Measurements from ENCODE around the gene NOC3L. TPM values are rescaled to one million over a fixed set of nuclear protein-coding genes. Genes with fewer than 3 reads are reported as not detected.

Gene NOC3L
- total RNA-seq, 2 experiments from 2014 or later: 31.6 to 37.1 TPM

- intact Hi-C loops (cut with micrococcal nuclease; ENCODE audit: unreplicated experiment): no loop called here
- no peaks in the 10 kb centered on the region for H4K20me1 ChIP-seq (ENCODE audit: insufficient read depth, low read length)
- no peak overlapping the region for H3K4me3 ChIP-seq (ENCODE audit: low read depth, low read length, poor library complexity, severe bottlenecking)
- TF ChIP-seq EZH2phosphoT487 (IDR thresholded peaks at IDR 0.05; ENCODE audit: borderline replicate concordance, low read depth, low read length): no peak
- TF ChIP-seq CTCF (conservative IDR thresholded peaks at IDR 0.05; ENCODE audit: low read length): no peak
- no peak for DNase-seq (ENCODE audit: low spot score)
- H3K4me1 ChIP-seq (ENCODE audit: insufficient read depth, low read length, poor library complexity, severe bottlenecking): no peaks in the 10 kb centered on the region
- H2AFZ ChIP-seq (ENCODE audit: low read length): no peak overlapping the region
- CTCF ChIA-PET (ENCODE audit: unreplicated experiment): no interaction called here
- no peaks in the 10 kb centered on the region for H3K79me2 ChIP-seq (ENCODE audit: insufficient read depth, low read depth, low read length)
- POLR2A ChIA-PET: interaction anchor here (0.9 to 1.2 kb wide), 2 partner anchors 8 to 210 kb away, joined by 3 to 4 read pairs; no protein-coding TSS in a partner anchor
- H3K9me3 ChIP-seq (ENCODE audit: low read length): no peaks in the 10 kb centered on the region
- no peak overlapping the region for H3K4me2 ChIP-seq (ENCODE audit: low read length)
- peaks cover 99% of the 10 kb centered on the region for H3K36me3 ChIP-seq (ENCODE audit: insufficient read depth, low read length)
- H3K9me2 ChIP-seq (ENCODE audit: insufficient read depth, low read length): no peaks in the 10 kb centered on the region
- no TSS peak for BruUV-seq (replicated peaks)
- H3K27ac ChIP-seq (ENCODE audit: low read depth, low read length, poor library complexity, severe bottlenecking): no peak overlapping the region
Measured at GRCh38 chr10:94334857-94335256, 27.9 kb downstream of the NOC3L start.

- Histone ChIP-seq H3K27ac (ENCODE audit: low read depth, low read length, poor library complexity, severe bottlenecking) (no peak overlapping the region), H3K4me3 (ENCODE audit: low read depth, low read length, poor library complexity, severe bottlenecking) (no peak overlapping the region), H4K20me1 (ENCODE audit: insufficient read depth, low read length) (no peaks in the 10 kb centered on the region; the same call in 1 of the 2 replicates), H3K9me2 (ENCODE audit: insufficient read depth, low read length) (no peaks in the 10 kb centered on the region), H3K4me1 (ENCODE audit: insufficient read depth, low read length, poor library complexity, severe bottlenecking) (no peaks in the 10 kb centered on the region), H3K79me2 (ENCODE audit: insufficient read depth, low read depth, low read length) (no peaks in the 10 kb centered on the region), H3K36me3 (ENCODE audit: insufficient read depth, low read length) (peaks cover 99% of the 10 kb centered on the region), H3K9me3 (ENCODE audit: low read length) (no peaks in the 10 kb centered on the region), H2AFZ (ENCODE audit: low read length) (no peak overlapping the region), H3K4me2 (ENCODE audit: low read length) (no peak overlapping the region)
- CTCF ChIA-PET (ENCODE audit: unreplicated experiment): no interaction called here
- TF ChIP-seq CTCF (conservative IDR thresholded peaks at IDR 0.05; ENCODE audit: low read length) (no peak), EZH2phosphoT487 (IDR thresholded peaks at IDR 0.05; ENCODE audit: borderline replicate concordance, low read depth, low read length) (no peak)
- POLR2A ChIA-PET: interaction anchor here (0.7 to 1.7 kb wide), 7 partner anchors 8 to 1918 kb away, joined by 3 to 6 read pairs (median 4); no protein-coding TSS in a partner anchor
- no TSS peak for BruUV-seq (replicated peaks)
- intact Hi-C loops (cut with micrococcal nuclease; ENCODE audit: unreplicated experiment): no loop called here
- DNase-seq (ENCODE audit: low spot score): no peak
Measured at GRCh38 chr10:94333051-94333450, 29.7 kb downstream of the NOC3L start.

GRCh38 chr10:94328613-94329012, 34.1 kb downstream of the NOC3L start:
- H3K9me2 ChIP-seq (ENCODE audit: insufficient read depth, low read length): no peaks in the 10 kb centered on the region

More at GRCh38 chr10:94328613-94329012, 34.1 kb downstream of the NOC3L start:
- BruUV-seq (replicated peaks): no TSS peak
- Histone ChIP-seq H4K20me1 (ENCODE audit: insufficient read depth, low read length) (no peaks in the 10 kb centered on the region; the same call in 1 of the 2 replicates), H3K27ac (ENCODE audit: low read depth, low read length, poor library complexity, severe bottlenecking) (no peak overlapping the region), H3K4me2 (ENCODE audit: low read length) (no peak overlapping the region), H3K4me3 (ENCODE audit: low read depth, low read length, poor library complexity, severe bottlenecking) (no peak overlapping the region), H2AFZ (ENCODE audit: low read length) (no peak overlapping the region), H3K4me1 (ENCODE audit: insufficient read depth, low read length, poor library complexity, severe bottlenecking) (no peaks in the 10 kb centered on the region), H3K36me3 (ENCODE audit: insufficient read depth, low read length) (peaks cover 96% of the 10 kb centered on the region), H3K9me3 (ENCODE audit: low read length) (no peaks in the 10 kb centered on the region), H3K79me2 (ENCODE audit: insufficient read depth, low read depth, low read length) (no peaks in the 10 kb centered on the region)
- DNase-seq (ENCODE audit: low spot score): no peak
- intact Hi-C loops (cut with micrococcal nuclease; ENCODE audit: unreplicated experiment): no loop called here
- ChIA-PET CTCF (ENCODE audit: unreplicated experiment) (no interaction called here), POLR2A (no interaction called here)
- TF ChIP-seq EZH2phosphoT487 (IDR thresholded peaks at IDR 0.05; ENCODE audit: borderline replicate concordance, low read depth, low read length) (no peak), CTCF (conservative IDR thresholded peaks at IDR 0.05; ENCODE audit: low read length) (no peak)
